ENCODE results near the gene MXD4. TPM values are rescaled to one million over a fixed set of nuclear protein-coding genes. Genes with fewer than 3 reads are reported as not detected.

Gene MXD4
- total and polyA plus RNA-seq, 2 donors (not counting 1 experiment from before 2014, with no cell fraction given) = 22.1 to 42.1 TPM

DNA sequence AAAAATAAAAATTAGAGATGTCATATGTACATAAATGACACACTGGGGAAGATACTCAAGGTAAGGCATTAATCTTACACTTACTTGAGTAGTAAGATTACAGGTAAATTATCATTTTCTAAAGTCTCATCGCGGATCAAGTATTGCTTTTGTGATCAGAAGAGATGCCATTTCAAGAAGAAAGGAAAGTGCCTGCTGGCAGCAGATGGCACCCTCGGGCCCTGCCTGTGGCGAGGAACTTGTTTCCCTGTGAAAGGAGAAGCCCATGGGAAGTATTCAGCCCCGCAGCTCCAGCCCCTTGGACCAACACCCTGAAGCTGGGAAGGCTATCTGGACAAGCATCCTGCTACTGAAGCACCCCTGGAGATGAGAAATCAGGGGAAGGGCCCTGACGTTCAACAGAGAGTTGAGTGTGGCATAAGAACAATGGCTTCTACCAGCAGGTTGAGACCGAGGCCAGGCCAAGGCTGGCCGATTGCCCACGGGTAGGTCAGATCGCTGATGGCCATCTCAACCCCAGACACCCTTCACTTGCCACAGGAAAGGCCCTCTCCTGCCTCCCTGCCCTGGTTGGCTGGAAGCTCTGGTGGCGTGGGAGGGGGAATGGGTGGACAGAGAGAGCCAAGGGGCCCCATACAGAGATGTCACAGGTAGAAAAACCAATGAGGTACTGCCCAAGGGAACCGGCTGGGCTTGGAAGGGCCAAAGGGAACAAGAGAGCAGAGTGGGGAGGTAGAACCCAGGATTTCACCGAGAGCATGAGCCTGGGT is 18.8 kb upstream of the MXD4 start:
- H3K9ac ChIP-seq (ENCODE audit: insufficient read depth, low read length) = no peak overlapping the region
- no peaks in the 10 kb centered on the region for H3K9me3 ChIP-seq (ENCODE audit: control insufficient read depth, insufficient read depth, low read depth, low read length)
- H3K4me1 ChIP-seq (ENCODE audit: control insufficient read depth, extremely low read depth, insufficient read depth, low read length) = peaks cover 7% of the 10 kb centered on the region
- no peaks in the 10 kb centered on the region for H3K36me3 ChIP-seq (ENCODE audit: control insufficient read depth, insufficient read depth, low read length)
- no peak overlapping the region for H3K27ac ChIP-seq (ENCODE audit: insufficient read depth, low read length)
- H2AFZ ChIP-seq (ENCODE audit: low read length) = no peak overlapping the region
- no peaks in the 10 kb centered on the region for H3K79me2 ChIP-seq (ENCODE audit: control insufficient read depth, insufficient read depth, low read length)
- no peaks in the 10 kb centered on the region for H3K27me3 ChIP-seq (ENCODE audit: control insufficient read depth, insufficient read depth, low read length)
- TF ChIP-seq EZH2 (IDR thresholded peaks at IDR 0.05; ENCODE audit: low read length, missing control alignments) = no peak
- TF ChIP-seq, protein P1, sequence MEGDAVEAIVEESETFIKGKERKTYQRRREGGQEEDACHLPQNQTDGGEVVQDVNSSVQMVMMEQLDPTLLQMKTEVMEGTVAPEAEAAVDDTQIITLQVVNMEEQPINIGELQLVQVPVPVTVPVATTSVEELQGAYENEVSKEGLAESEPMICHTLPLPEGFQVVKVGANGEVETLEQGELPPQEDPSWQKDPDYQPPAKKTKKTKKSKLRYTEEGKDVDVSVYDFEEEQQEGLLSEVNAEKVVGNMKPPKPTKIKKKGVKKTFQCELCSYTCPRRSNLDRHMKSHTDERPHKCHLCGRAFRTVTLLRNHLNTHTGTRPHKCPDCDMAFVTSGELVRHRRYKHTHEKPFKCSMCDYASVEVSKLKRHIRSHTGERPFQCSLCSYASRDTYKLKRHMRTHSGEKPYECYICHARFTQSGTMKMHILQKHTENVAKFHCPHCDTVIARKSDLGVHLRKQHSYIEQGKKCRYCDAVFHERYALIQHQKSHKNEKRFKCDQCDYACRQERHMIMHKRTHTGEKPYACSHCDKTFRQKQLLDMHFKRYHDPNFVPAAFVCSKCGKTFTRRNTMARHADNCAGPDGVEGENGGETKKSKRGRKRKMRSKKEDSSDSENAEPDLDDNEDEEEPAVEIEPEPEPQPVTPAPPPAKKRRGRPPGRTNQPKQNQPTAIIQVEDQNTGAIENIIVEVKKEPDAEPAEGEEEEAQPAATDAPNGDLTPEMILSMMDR (conservative IDR thresholded peaks at IDR 0.05 in 1 of 2, IDR thresholded peaks at IDR 0.05 in 1 of 2; ENCODE audit: low read depth in 1 of 2, low read length in 2 of 2) = no peak
- no peak for DNase-seq (ENCODE audit: low read depth in 2 of 2)
- no peak overlapping the region for H3K4me2 ChIP-seq (ENCODE audit: extremely low read depth, insufficient read depth, low read length)
- H4K20me1 ChIP-seq (ENCODE audit: control insufficient read depth, extremely low read depth, insufficient read depth, low read length) = no peaks in the 10 kb centered on the region
- H3K4me3 ChIP-seq (replicated peaks in 1 of 4; ENCODE audit: control extremely low read depth in 1 of 4, insufficient read depth in 1 of 4, low read depth in 3 of 4, low read length in 4 of 4) = no peak overlapping the region

DNA sequence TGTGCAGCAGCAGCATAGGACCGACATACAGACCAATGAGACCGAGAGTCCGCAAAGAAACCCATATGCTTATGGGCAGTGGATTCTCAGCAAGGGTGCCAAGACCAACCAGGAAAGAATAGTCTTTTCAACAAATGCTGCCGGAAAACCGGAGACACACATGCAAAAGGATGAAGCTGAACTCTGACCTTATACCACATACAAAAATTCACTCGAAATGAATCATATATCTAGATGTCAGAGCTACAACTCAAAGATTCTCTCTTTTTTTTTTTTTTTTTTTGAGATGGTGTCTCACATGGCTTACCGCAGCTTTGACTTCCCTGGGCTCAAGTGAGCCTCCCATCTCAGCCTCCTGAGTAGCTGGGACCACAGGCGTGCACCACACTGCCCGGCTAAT is 16.0 kb upstream of the MXD4 start:
- DNase-seq (ENCODE audit: low read depth in 2 of 2) = no peak
- Histone ChIP-seq H3K27ac (ENCODE audit: insufficient read depth, low read length) (no peak overlapping the region), H3K4me2 (ENCODE audit: extremely low read depth, insufficient read depth, low read length) (no peak overlapping the region), H3K4me3 (replicated peaks in 1 of 4; ENCODE audit: control extremely low read depth in 1 of 4, insufficient read depth in 1 of 4, low read depth in 3 of 4, low read length in 4 of 4) (no peak overlapping the region), H4K20me1 (ENCODE audit: control insufficient read depth, extremely low read depth, insufficient read depth, low read length) (no peaks in the 10 kb centered on the region), H3K27me3 (ENCODE audit: control insufficient read depth, insufficient read depth, low read length) (no peaks in the 10 kb centered on the region), H3K9ac (ENCODE audit: insufficient read depth, low read length) (no peak overlapping the region), H3K79me2 (ENCODE audit: control insufficient read depth, insufficient read depth, low read length) (no peaks in the 10 kb centered on the region), H3K36me3 (ENCODE audit: control insufficient read depth, insufficient read depth, low read length) (no peaks in the 10 kb centered on the region), H2AFZ (ENCODE audit: low read length) (no peak overlapping the region), H3K9me3 (ENCODE audit: control insufficient read depth, insufficient read depth, low read depth, low read length) (no peaks in the 10 kb centered on the region), H3K4me1 (ENCODE audit: control insufficient read depth, extremely low read depth, insufficient read depth, low read length) (no peaks in the 10 kb centered on the region)
- TF ChIP-seq, protein P1 (conservative IDR thresholded peaks at IDR 0.05 in 1 of 2, IDR thresholded peaks at IDR 0.05 in 1 of 2; ENCODE audit: low read depth in 1 of 2, low read length in 2 of 2) = no peak
- no peak for TF ChIP-seq EZH2 (IDR thresholded peaks at IDR 0.05; ENCODE audit: low read length, missing control alignments)

DNA sequence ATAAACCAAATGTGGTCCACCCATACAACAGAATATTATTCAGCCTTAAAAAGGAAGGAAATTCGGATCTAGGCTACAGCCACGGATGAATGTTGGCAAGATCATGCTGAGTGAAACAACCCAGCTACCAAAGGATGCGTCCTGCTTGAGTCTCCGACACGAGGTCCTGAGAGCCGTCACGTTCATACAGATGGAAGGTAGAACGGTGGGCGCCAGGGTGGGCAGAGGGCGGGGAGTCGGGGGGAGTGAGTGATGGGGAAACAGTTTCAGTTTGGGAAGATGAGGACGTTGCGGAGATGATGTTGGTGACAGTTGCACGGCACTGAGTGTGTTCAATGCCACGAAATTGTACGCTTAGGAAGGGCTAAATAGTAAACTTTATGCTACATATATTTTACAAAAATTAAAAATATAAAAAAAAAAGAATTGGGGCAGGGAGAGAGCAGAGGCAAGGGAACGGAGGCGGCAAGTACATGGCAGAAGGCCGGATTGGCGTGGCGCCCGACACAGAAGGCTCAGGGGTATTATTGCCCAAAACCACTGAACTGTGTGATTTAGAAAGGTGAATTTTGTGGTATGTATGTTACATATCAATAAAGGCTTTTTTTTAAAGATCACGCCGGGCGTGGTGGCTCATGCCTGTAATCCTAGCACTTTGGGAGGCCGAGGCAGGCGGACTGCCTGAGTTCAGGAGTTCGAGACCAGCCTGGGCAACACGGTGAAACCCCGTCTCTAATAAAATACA is 14.8 kb upstream of the MXD4 start:
- no peaks in the 10 kb centered on the region for H3K27me3 ChIP-seq (ENCODE audit: control insufficient read depth, insufficient read depth, low read length)
- TF ChIP-seq, protein P1 (conservative IDR thresholded peaks at IDR 0.05 in 1 of 2, IDR thresholded peaks at IDR 0.05 in 1 of 2; ENCODE audit: low read depth in 1 of 2, low read length in 2 of 2) = no peak
- TF ChIP-seq EZH2 (IDR thresholded peaks at IDR 0.05; ENCODE audit: low read length, missing control alignments) = no peak
- H3K36me3 ChIP-seq (ENCODE audit: control insufficient read depth, insufficient read depth, low read length) = no peaks in the 10 kb centered on the region
- H3K9me3 ChIP-seq (ENCODE audit: control insufficient read depth, insufficient read depth, low read depth, low read length) = no peaks in the 10 kb centered on the region
- H3K4me1 ChIP-seq (ENCODE audit: control insufficient read depth, extremely low read depth, insufficient read depth, low read length) = no peaks in the 10 kb centered on the region
- H3K4me3 ChIP-seq (replicated peaks in 1 of 4; ENCODE audit: control extremely low read depth in 1 of 4, insufficient read depth in 1 of 4, low read depth in 3 of 4, low read length in 4 of 4) = no peak overlapping the region
- H3K9ac ChIP-seq (ENCODE audit: insufficient read depth, low read length) = no peak overlapping the region
- DNase-seq (ENCODE audit: low read depth in 2 of 2) = no peak
- no peaks in the 10 kb centered on the region for H3K79me2 ChIP-seq (ENCODE audit: control insufficient read depth, insufficient read depth, low read length)
- H2AFZ ChIP-seq (ENCODE audit: low read length) = no peak overlapping the region
- H3K27ac ChIP-seq (ENCODE audit: insufficient read depth, low read length) = no peak overlapping the region
- no peak overlapping the region for H3K4me2 ChIP-seq (ENCODE audit: extremely low read depth, insufficient read depth, low read length)
- no peaks in the 10 kb centered on the region for H4K20me1 ChIP-seq (ENCODE audit: control insufficient read depth, extremely low read depth, insufficient read depth, low read length)

All from fibroblast of lung (primary cell).